ENCODE measurements around the gene PXDC1.

DNA sequence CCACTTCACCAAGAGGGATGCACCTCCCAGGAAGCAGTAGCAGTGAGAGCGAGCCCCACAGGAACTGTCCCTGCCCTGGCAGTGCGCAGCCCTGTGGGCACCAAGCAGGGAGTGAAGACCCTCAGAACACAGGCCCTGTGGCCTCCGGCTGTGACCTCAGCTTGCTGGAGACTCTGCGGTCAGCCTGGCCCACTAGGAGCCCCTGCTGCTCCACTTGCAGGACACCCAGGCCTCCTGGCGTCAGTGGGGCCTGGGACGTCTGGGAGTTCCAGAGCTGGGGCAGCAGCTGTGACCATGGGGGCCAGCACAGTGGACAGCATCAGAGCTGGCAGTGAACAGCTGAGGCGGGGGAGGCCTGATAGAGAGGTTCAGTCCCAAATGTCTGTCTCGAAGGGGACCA is 28.3 kb downstream of the PXDC1 start:
- TF ChIP-seq, protein P1, sequence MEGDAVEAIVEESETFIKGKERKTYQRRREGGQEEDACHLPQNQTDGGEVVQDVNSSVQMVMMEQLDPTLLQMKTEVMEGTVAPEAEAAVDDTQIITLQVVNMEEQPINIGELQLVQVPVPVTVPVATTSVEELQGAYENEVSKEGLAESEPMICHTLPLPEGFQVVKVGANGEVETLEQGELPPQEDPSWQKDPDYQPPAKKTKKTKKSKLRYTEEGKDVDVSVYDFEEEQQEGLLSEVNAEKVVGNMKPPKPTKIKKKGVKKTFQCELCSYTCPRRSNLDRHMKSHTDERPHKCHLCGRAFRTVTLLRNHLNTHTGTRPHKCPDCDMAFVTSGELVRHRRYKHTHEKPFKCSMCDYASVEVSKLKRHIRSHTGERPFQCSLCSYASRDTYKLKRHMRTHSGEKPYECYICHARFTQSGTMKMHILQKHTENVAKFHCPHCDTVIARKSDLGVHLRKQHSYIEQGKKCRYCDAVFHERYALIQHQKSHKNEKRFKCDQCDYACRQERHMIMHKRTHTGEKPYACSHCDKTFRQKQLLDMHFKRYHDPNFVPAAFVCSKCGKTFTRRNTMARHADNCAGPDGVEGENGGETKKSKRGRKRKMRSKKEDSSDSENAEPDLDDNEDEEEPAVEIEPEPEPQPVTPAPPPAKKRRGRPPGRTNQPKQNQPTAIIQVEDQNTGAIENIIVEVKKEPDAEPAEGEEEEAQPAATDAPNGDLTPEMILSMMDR (IDR thresholded peaks at IDR 0.05), result no peak
- TF ChIP-seq POLR2A (IDR thresholded peaks at IDR 0.05), result no peak

All from right lobe of liver (tissue), 4 donors.